ENCODE results near the gene AMH.
"Not testable (repeated sequence)": the region's sequence is repeated elsewhere in the genome, so short reads cannot be mapped to it uniquely, and the experiment has no call there.

Gene AMH

GRCh38 chr19:2249010-2249866 is at the start of gene AMH:
AMH (plus strand) TSS chr19:2249323; CDS start chr19:2249333, 10 bp downstream.
- no peak for DNase-seq (ENCODE audit: low read depth in 3 of 3)

- no peak for DNase-seq (ENCODE audit: low read depth in 3 of 3)
These were observed 49.1 kb upstream of the AMH start for GRCh38 chr19:2199861-2200623.

DNA sequence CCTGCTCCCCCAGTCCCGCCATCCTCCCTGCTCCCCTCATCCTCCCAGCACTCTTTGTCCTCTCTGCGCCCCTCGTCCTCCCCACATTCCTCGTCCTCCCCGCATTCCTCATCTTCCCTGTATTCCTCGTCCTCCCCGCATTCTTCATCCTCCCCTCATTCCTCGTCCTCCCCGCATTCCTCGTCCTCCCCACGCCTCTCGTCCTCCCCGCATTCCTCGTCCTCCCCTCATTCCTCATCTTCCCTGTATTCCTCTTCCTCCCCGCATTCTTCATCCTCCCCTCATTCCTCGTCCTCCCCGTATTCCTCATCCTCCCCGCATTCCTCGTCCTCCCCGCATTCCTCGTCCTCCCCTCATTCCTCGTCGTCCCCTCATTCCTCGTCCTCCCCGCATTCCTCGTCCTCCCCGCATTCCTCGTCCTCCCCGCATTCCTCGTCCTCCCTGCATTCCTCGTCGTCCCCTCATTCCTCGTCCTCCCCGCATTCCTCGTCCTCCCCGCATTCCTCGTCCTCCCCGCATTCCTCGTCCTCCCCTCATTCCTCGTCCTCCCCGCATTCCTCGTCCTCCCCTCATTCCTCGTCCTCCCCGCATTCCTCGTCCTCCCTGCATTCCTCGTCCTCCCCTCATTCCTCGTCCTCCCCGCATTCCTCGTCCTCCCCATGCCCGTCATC is 48.4 kb upstream of the AMH start:
- not testable (repeated sequence) for DNase-seq (ENCODE audit: low read depth in 3 of 3)

DNA sequence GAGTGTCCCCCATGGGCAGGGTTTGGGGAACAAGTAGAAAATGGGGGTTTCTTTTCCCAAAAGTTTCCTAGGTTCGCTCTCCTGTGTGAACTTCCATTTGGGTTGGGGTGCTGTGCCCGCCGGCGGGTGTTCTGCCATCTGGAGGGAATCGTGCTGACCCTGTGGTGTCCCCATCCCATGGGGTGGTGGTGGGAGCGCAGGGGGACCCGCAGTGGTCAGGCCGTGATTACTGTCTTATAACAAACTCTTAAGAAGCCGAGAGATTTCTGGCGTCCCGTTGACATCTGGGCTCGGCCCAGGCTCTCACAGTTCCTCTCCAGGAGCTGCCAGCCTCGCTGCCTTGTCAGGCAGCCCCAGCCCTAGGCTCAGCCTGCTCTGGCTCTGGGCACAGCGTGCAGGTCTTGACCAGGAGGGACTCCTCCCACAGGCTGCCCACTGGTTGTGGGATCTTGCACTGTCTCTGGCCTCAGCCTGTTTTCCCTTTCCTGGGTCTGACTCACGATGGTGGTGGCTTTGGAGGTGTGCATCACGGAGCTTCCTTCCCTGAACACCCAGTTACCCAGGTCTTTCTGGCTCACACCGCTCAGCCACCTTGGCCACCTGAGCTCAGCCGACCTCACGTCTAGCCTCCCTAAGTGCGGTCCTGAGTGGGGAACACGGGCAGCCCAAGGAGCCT is 47.5 kb upstream of the AMH start:
- DNase-seq (ENCODE audit: low read depth in 3 of 3), result no peak

GRCh38 chr19:2202366-2202765 is 46.8 kb upstream of the AMH start:
- no peak for DNase-seq (ENCODE audit: low read depth in 3 of 3)

DNA sequence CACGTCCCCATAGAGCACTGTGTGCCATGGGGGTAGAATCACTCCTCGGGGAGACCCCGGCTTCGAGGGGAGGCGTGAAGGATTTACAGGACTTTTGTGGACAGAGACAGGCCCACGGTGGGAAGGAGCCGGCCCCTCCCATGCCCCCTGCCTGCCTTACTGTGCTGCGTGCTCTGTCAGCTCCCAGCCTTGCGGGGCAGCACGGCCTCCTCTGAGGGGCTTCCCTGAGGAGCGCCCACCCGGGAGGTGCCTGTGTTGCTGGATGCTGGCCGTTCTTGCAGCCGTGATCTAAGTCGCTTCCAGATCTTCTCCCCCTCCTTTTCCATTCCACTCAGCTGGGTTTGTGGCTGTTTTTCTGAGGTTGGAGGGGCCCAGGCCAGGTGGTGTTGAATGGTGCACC is 42.1 kb upstream of the AMH start:
- no peak for DNase-seq (ENCODE audit: low read depth in 3 of 3)

- no peak for DNase-seq (ENCODE audit: low read depth in 3 of 3)
These were observed 40.9 kb upstream of the AMH start for GRCh38 chr19:2207991-2208860.

- DNase-seq (ENCODE audit: low read depth in 3 of 3), result no peak
These were observed 40.1 kb upstream of the AMH start for GRCh38 chr19:2208975-2209374.

DNA sequence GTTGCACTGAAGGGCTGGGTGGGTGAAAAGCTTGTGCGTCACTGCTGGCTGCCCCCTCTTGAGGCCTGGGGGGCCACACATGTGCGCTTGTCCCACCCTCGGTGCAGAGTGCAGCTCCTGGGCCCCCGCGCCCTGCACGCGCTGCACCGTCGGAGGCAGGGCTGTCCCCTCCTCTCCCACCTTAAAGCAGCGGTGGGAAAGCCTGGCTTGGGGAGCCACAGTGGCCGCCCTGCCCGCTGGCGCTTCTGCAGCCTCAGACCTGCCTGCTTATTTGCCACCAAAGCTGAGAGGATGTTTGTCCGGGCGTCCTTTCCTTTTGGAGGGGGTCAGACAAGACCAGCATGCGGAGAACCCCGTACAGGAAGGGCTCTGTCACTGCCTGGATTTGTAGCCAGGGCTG is 39.7 kb upstream of the AMH start:
- DNase-seq (ENCODE audit: low read depth in 3 of 3), result no peak

DNA sequence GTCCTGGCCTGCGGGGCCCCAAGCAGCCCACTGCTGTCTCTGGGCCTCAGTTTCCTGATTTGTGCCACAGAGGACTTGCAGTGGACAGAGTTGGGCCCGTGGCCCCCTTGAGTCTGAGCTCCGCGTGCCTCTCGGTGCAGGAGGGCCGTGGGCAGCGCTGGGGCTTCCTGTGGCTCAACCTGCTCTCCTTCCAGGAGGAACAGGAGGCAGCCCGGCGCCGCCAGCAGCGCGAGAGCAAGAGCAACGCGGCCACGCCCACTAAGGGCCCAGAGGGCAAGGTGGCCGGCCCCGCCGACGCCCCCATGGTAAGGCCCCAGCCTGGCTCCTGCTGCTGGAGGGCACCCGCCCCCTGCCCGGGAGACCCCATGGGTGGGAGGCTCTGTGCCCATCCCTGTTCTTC is 38.9 kb upstream of the AMH start:
- no peak for DNase-seq (ENCODE audit: low read depth in 3 of 3)

DNA sequence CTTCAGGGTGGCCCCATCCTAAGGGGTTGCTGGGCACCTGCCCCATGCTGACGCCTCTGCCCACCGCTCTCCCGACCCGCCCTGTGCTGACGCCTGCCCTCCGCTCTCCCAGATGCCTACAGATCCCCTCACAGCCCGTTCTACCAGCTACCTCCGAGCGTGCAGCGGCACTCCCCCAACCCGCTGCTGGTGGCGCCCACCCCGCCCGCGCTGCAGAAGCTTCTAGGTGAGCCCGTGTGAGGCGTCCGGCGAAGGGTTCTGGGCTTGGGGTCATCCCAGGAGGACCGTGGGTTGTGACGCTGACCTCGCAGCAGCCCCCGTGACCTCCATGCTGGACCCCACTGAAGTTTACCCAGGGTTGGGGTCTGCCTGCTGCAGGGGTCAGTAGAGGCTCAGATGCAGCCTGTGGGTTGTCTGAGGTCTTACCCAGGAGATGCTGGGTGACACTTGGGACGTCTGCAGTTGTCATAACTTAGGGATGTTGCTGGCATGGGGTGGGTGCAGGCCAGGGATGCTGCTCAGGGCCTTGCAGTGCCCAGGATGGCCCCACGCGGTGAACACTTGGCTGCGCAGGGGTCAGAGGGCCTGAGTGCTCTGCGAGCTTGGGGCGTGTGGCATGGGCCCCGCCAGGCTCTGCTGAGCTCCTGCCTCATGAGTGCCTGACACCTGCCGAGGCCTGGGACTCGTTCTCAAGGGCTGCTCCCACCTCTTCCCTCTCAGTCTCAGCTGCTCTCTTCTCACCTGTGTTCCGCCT is 38.0 kb upstream of the AMH start:
- no peak for DNase-seq (ENCODE audit: low read depth in 3 of 3)

DNA sequence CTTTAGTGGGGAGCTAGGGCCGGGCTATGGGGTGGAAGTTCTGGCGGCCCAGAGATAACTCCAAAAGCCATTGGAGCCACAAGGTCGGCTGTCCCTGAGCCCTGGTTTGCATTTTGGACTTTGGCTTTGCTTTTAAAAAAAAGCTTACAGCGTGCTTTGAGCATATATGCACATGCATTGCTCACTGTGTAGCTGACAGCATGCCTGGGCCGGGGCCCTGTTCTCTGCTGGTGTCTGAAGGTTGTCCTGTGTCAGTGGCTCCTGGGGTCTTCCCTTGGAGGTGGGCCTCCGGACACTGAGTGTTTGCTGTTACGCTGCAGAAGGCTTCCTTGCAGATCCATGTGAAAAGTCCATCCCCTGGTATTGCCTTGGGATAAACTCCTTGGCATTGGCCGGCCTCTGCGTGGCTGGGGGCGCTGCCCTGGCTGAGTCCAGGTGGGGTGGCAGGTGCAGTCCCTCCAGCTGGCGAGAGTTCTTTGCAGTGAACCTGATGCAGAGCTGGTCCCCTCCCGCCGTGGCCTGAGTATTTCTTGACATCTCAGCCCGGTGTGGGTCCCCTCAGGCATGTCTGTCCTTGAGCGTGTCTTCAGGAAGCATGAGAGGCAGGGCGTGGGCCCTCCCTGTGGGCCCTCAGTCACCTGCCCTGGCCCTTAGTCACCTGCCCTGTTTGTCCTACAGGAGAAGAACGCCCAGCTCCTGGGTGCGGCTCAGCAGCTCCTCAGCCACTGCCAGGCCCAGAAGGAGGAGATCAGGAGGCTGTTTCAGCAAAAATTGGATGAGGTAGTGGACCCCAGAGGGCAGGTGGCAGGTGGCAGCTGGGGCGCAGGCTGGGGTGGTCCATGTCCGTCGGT is 36.0 kb upstream of the AMH start:
- no peak for DNase-seq (ENCODE audit: low read depth in 3 of 3)

- no peak for DNase-seq (ENCODE audit: low read depth in 3 of 3)
These were observed 35.3 kb upstream of the AMH start for GRCh38 chr19:2213799-2214198.

- DNase-seq (ENCODE audit: low read depth in 3 of 3), result no peak
These were observed 34.9 kb upstream of the AMH start for GRCh38 chr19:2214251-2214650.

GRCh38 chr19:2215281-2215751 is 33.8 kb upstream of the AMH start:
- no peak for DNase-seq (ENCODE audit: low read depth in 3 of 3)

DNA sequence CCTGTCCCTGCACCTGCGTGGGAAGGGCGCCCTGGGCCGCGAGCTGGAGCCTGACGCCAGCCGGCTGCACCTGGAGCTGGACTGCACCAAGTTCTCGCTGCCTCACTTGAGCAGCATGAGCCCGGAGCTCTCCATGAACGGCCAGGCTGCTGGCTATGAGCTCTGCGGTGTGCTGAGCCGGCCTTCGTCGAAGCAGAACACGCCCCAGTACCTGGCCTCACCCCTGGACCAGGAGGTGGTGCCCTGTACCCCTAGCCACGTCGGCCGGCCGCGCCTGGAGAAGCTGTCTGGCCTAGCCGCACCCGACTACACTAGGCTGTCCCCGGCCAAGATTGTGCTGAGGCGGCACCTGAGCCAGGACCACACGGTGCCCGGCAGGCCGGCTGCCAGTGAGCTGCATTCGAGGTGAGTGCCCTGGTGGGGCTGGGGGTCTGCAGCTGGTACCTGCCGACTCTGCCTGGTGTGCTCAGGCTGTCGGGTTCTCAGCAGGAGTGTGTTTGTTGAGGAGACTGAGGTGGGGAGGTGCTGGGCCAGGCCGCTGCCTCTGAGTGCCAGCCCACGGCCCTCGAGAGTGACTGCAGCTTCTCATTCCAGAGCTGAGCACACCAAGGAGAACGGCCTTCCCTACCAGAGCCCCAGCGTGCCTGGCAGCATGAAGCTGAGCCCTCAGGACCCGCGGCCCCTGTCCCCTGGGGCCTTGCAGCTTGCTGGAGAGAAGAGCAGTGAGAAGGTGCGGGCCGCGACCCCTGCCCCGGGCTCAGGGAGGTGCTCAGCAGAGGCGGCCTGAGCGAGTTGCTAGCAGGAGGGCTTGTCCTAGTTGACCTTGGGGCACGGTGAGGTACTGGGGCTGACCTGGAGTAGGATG is 32.5 kb upstream of the AMH start:
- no peak for DNase-seq (ENCODE audit: low read depth in 3 of 3)

DNA sequence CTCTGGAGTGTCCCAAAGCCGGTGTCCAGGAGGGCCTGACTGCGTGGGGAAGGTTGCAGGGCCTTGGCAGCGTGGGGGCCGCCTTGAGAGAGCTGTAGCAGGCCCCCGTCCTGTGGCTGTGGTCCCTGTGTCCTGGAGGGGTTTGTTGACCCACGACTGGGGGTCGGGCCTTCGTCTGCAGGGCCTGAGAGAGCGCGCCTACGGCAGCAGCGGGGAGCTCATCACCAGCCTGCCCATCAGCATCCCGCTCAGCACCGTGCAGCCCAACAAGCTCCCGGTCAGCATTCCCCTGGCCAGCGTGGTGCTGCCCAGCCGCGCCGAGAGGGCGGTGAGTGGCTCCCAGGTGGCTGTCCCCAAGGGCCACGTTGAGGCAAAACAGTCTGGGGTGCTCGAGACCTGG is 31.5 kb upstream of the AMH start:
- no peak for DNase-seq (ENCODE audit: low read depth in 3 of 3)

- no peak for DNase-seq (ENCODE audit: low read depth in 3 of 3)
These were observed 29.4 kb upstream of the AMH start for GRCh38 chr19:2219726-2220125.
